Measurements from ENCODE around the gene TXNDC2.

Gene TXNDC2

DNA sequence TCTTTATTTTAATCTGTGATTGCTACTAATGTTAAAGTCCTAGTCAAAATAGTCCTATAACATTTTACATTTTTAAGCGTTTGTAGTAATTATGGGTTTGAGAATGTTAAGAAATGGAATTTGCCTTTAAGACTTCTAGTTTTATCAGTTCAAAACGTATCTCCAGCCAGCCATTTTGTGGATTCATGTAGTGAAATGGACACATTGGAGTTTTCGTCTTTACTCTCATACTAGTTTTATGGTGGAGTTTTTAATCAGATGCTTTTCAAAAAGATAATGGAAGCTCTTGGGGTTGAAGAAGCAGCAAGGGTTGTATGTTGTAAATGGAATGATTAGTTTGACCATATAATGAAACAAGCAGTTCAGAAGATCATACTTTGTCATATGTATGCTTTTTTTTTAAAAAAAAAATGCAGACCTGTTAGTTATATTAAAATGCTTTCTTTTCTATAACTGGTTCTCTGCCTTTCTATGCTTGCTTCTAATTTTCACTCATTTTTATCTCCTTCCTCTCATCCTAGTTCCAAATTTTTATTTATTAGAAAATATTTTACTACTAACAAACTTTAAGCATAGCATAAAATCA, 44.6 kb downstream of the TXNDC2 start:
- DNase-seq (ENCODE audit: low read depth in 2 of 3, low spot score in 2 of 3) = no peak

DNA sequence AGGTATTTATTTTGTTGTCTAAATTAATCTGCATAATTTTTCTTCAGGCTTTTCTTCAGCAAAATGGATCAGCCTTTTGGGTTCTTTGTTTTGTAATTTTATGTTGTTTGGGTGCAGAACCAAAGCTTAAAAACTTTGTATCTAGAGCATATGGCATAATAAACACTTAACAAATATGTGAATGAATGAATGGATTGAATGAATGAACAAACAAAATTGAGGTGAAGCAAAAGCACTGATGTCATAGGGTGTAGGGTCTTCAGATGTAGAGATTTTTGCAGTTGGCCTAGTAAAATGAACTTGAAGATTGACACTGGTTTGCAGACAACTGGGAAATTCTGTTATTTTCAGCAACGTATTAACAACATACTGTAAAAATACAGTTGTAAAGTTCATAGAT, 45.4 kb downstream of the TXNDC2 start:
- no peak for DNase-seq (ENCODE audit: low read depth in 2 of 3, low spot score in 2 of 3)

DNA sequence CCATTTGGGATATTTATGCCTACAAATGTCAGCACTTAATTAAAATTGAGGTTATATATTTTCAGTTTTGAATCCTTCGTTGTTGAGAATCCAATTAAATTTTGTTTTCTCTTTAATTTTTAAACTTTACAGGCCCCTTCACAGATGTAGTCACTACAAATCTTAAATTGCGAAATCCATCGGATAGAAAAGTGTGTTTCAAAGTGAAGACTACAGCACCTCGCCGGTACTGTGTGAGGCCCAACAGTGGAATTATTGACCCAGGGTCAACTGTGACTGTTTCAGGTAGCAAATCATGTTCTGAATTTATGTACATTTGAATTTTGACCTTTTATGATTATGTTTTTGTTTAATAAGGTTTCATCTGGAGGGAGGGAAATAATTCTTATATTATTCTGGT, 45.9 kb downstream of the TXNDC2 start:
- DNase-seq (ENCODE audit: low read depth in 2 of 3, low spot score in 2 of 3) = no peak

DNA sequence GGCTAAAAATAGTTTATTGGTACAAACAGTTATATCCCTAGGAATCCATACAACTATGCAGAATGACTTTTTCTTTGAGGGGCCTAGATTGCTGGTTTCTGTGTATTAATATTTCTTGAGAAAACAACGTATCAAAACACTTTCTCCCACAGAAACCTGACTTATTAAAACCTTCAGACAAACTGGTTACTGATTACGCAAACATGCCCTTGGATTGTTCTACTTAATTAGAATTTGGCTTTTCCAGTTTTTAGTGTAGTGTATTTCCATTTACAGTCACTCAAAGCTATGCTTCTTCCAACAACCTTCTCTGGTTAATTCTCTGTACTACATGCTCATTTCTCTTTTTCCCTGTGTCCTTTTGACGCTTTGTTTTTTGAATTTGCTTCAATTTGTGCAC, 48.1 kb downstream of the TXNDC2 start:
- DNase-seq (ENCODE audit: low read depth in 2 of 3, low spot score in 2 of 3) = no peak

DNA sequence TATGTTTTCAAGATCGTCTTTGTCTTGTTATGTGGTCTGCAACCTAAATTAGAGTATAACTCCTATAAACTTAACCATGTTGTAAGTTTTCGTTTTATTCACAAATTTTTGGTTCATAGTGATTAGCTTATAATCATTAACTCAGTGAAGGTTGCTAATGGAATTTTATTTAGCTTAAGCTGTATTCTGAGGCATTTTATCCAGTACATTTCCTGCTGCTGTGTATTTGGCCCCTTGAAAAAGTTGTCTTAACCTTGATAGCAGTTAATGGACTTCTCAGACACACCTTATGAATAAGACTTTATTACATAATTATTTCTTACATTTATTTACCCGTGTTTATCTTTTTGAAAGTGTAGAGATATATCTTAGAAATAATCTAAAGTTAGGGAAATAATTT, 48.5 kb downstream of the TXNDC2 start:
- no peak for DNase-seq (ENCODE audit: low read depth in 2 of 3, low spot score in 2 of 3)
